ENCODE measurements around the gene GRHL1.
A peak's percentile ranks its signal among the peaks of the same experiment; 100 is the strongest.
"Not testable (repeated sequence)": the region's sequence is repeated elsewhere in the genome, so short reads cannot be mapped to it uniquely, and the experiment has no call there.

Gene GRHL1

DNA sequence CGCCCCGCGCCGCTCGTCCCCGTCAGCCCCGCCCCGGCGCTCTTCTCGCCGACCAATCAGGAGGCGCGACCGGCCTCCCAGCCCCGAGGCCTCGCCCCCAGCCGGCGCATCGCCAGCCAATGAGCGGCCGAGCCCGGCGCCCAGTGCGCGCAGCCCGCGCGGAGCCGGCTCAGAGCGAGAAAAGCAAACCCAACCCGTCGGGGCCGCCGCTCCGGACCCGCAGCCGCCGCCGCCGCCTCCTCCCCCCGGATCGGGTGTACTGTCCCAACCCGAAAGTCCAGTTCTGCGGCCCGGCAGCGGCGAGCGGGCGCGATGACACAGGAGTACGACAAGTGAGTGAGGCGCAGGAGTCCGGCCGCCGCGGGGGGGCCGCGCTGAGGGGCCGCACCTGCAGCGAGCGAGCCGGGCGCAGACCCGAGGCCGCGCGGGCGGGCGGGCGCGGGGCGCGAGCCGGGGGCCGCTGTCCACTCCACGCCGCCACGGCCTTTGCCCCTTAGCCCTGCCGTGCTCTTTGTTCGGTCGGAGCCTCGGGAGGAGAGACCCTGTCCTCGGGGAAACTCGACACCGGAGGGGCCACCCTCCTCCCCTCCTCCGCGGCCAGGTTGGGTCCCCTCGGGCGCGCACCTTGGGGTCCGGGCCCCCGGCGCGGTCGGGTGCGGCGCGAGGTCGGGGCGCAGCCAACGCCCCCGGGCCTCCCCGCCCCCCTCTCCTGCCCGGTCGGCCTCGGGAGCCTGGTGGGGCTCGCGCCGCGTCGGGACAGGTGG, at the start of gene GRHL1:
Gene GRHL1 (plus strand): TSS at position 172 of the 764 bp plus-strand sequence. CDS start 141 bp downstream, at position 313.
- peak; percentile 79 for DNase-seq

- DNase-seq = no peak
Measured at GRCh38 chr2:9905413-9905812, 46.1 kb upstream of the GRHL1 start.

GRCh38 chr2:9907402-9907801, 44.1 kb upstream of the GRHL1 start:
- DNase-seq = no peak

DNA sequence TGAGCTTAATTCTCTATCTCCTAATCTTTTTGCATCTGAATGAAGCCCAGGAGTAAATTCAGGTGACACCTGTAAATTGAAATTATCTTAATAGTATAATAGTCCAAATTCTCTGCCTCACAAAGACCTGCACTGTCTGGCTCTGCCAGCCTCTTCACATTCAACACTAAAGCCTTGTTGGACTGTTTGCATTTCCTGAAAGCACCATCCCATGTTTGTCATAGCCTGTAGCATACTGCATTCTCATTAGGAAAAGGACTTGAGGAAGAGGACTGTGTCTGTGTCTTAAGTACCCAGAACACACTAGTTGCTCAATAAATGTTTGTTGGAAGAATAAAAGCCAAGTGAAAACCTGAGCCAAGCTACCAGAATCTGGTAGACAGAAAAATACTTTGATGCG, 42.9 kb upstream of the GRHL1 start:
- no peak for DNase-seq

GRCh38 chr2:9909106-9909505, 42.4 kb upstream of the GRHL1 start:
- no peak for DNase-seq

GRCh38 chr2:9910699-9911098, 40.8 kb upstream of the GRHL1 start:
- no peak for DNase-seq

- DNase-seq = no peak
Measured at GRCh38 chr2:9912468-9912867, 39.0 kb upstream of the GRHL1 start.

DNA sequence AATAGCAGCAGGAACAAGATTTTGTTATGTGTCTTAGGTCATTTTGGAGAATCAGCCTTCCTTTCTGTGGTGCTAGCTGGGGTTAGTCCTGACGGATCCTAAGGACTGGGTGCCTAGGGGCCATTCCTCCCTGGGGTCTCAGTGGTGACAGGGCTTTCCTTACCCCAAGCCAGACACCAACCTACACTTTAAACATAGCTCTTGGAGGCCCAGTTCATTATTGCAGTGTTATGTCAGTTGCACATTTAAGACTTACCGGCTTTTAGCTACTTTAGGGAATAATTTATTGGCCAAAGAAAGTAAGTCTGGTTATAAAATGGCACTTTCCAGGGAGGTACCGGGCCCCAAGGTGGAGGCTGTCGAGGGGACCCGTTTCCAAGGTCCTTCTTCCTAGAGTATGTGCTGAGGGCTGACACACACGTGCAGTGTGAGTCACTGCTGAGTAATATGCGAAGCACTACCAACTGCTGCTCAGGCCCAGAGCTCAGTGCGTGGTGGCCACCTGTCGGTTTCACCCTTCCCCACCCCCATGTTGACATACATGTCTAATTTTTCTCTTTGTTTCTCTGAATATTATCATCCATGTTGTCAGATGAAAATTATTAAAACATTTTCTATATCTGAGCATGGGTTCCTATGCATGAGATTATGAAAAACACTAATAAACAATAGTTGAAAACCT, 37.0 kb upstream of the GRHL1 start:
- peak; percentile 67 for DNase-seq

DNA sequence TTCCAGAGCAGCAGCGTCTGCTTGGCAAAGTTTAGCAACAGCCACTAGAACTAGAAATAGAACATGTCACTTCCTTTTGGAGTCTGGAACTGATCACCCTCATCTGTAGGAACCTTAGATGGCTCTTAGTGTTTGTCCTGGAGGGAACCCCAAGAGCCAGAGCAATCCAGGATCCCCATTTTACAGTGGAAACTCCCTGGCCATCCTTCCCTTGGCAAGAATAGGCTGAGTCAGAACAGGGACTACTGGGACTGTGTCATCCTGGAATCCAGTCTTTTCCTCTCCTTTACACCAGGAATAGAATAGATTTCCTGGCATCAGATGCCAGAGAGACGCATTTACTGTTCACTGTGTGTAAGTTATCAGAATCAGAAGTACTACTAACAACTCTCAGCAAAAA, 33.2 kb upstream of the GRHL1 start:
- DNase-seq = no peak

GRCh38 chr2:9919512-9919911, 32.0 kb upstream of the GRHL1 start:
- DNase-seq = no peak

- DNase-seq = not testable (repeated sequence)
Measured at GRCh38 chr2:9927020-9927419, 24.5 kb upstream of the GRHL1 start.

DNA sequence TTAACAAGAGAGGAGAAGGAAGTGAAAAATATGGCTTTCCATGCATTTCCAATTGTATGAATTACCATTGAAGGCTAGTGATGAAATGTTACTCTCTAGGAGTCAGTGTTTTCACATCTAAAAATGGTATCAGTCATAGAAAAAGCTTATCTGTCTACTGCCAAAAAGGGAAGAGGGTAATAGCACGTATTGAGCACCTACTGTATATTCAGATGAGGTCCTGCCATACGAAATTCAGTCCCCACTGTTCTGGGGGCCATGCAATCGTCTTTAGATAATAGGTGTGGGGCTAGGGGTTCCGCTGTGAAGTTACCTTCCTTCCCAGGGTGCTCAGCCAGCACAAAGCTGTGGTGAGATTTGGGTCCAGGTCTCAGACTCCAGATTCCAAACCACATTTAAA, 14.2 kb upstream of the GRHL1 start:
- DNase-seq = peak; percentile 55

DNA sequence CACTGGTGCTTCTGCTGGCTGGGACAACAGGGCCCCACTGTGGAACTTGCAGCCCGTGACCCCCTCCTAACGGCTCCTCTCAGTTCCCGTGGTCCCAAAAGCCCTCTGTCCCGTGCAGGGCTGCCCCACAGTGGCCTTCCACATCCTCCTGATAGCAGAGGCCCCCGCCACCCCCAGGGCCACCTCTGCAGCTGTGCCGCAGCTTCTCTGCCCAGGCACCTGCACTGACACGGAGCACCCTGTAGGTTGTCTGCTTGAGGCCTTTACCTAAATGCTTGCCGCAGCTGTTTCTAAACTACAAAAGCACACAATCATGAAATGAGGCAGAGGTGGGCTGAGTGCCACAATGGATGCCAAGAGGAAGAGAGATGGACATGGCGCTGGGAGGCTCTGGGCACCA, 13.5 kb upstream of the GRHL1 start:
- DNase-seq = no peak

GRCh38 chr2:9939587-9940485, 11.7 kb upstream of the GRHL1 start:
- DNase-seq = no peak

DNA sequence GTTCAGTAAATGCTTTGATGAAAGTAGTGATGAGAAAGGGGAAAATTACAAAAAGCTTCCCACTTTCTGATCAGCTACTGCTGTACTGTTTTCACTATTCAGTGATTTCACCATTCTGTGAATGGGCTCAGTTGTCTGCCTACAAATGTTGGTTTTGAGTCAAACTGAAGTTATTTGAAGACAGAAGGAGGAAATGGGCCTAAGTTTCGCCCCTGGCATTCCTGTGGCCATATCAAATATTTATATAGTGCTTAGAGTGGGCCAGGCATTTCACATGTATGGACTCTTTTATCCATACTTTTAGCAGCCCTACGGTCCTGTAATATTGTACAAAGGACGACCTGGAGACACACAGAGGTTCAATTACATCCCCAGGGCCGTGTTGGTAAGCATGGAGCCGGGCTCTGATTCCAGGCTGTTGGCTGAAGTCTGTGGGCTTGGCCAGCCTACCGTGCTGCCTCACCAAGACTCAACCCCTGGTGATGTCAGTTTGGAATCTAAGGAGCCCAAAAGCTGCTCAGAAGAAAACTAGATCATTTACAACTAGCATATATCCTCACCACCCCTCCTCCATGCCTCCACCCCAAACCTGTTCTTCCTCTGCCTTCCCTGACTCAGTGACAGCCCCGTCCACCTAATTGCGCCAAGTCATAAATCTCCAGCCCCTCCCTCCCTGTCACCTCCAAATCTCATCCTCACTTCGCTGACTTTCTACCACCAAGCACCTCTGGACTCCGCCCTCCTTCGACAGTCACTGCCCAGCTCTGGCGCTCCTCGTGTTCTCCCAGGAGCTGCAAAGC, 10.1 kb upstream of the GRHL1 start:
- peak; percentile 39 for DNase-seq

DNA sequence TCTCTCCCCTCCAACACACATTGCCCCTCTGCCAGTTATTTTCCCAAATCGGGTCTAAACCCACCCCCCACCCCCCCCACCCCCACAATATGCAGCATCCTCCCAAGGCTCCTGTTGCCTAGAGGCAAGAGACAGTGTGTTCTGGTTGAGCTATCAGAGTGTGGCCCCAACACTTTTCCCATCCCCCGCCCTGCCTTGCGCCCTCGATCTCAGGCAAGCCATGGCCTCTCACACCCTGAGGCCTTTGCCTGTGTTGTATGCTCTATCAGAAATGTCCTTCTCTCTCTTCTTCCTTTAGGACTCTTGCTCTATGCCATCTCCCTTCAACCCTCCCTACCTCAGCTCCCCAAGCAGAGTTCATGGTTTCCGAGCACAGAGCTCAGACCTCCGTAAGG, 9.5 kb upstream of the GRHL1 start:
- DNase-seq = no peak

GRCh38 chr2:9944330-9944758, 7.1 kb upstream of the GRHL1 start:
- DNase-seq = peak; percentile 58

- DNase-seq = no peak
Measured at GRCh38 chr2:9945596-9945995, 5.9 kb upstream of the GRHL1 start.

DNA sequence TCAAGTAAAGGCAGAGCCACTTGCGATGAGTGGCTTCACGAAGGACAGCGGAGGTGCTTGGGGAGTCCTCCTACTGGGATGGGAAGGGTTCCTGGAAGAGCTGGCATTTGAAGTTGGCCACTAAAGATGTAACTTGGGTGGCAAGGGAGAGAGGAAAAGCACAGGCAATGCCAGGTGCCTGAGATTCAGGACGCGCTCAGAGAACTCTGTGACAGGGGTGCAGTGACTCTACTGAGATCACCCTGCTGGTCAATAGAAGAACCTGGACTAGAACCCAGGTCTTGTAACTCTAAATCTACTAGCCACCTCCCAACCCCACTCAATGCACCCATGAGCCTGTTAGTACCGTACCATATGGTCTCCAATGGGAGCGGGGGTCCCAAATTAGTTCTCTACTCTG, 5.4 kb upstream of the GRHL1 start:
- DNase-seq = no peak

DNA sequence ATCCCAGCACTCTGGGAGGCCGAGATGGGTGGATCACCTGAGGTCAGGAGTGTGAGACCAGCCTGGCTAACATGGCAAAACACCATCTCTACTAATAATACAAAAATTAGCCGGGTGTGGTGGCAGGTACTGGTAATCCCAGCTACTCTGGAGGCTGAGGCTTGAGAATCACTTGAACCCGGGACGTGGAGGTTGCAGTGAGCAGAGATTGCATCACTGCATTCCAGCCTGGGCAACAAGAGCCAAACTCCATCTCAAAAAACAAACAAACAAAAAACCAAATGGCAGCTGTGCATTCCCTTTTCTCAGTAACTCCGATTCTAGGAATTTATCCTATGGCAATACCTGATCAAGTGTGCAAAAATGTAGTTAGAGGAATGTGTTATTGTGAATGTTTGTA, 4.7 kb upstream of the GRHL1 start:
- DNase-seq = no peak

DNA sequence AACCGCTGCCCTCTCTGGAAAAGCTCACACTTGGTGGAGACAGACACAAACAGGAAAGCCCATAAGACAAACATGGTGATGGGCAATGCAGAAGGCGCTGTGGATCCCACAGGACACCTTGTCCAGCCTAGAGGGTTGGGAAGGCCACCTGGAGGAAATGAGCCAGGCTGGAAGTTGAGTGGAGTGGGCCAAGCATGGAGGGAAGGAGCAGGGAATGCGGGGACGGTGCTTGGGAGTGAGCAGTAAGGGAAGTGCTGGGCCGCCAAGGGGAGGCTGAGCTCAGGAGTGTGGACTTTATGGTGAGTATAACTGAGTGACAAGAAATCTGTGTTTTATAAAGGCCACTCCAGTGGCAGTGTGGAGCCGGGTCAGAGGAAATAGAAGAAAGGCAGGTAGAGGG, 2.8 kb upstream of the GRHL1 start:
- no peak for DNase-seq

GRCh38 chr2:9949239-9949991, 2.1 kb upstream of the GRHL1 start:
- DNase-seq = no peak

Measured in MV-4-11 (cell line).